Choroid plexus epithelial cell (primary cell): ENCODE results near the gene DEPDC5.

Experiments used
- DNase-seq: peaks from one replicate; pipeline ENCODE4 v3.0.0-alpha.2; 2010; ENCODE audit warnings: low read depth
- H3K4me3 ChIP-seq: 2 replicates; pipeline ENCODE4 v1.5.1; 2011; ENCODE audit warnings: low read depth, mild to moderate bottlenecking, control low read depth, low read length, moderate library complexity
- TF ChIP-seq, protein P1 (sequence below): conservative IDR thresholded peaks from 2 replicates; pipeline ENCODE4 v1.5.1; 2011; ENCODE audit warnings: low read depth, mild to moderate bottlenecking, control low read depth, inconsistent platforms, low read length, moderate library complexity

Gene DEPDC5

DNA sequence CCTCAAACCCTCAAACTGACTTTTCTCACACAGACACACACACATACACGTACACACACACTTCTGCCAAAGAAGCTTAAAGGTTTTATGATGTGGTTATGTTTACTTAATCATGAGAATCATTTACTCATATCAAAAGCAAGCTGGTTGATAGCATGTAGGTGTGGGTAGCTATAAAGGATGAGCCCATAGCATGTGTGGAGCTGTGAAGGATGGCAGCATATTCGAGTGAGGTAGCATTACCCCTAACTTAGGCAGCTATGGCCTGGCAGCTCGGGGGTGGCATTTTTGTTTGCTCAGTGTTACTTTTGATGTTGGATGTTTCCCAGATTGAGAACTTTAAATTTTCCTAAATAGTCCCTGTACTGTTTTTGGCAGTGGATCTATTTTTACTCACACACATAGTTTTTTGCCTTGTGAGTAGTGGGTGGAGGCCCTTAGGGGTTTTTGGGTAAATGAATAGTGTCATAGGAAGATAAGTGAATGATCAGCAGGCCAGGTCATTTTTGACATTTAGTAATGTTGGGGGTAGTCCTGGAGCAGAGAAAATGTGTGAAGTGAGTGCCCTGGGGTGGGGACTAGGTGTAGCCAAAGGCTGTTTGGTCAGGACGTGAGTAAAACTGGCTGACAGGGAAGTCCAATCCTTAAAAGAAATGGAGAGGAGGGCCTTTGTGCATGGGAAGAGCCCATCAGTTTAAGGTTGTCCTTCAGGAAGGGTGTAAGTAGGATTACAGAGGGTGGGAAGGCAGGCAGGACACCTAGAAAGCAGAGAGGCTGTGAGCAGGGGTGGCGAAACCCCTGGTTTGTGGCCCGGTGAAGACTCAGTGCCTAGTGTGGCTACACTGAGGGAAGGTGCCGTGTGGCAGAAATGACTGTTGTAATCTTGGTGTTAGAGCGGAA, 197.6 kb downstream of the DEPDC5 start:
- TF ChIP-seq, protein P1, sequence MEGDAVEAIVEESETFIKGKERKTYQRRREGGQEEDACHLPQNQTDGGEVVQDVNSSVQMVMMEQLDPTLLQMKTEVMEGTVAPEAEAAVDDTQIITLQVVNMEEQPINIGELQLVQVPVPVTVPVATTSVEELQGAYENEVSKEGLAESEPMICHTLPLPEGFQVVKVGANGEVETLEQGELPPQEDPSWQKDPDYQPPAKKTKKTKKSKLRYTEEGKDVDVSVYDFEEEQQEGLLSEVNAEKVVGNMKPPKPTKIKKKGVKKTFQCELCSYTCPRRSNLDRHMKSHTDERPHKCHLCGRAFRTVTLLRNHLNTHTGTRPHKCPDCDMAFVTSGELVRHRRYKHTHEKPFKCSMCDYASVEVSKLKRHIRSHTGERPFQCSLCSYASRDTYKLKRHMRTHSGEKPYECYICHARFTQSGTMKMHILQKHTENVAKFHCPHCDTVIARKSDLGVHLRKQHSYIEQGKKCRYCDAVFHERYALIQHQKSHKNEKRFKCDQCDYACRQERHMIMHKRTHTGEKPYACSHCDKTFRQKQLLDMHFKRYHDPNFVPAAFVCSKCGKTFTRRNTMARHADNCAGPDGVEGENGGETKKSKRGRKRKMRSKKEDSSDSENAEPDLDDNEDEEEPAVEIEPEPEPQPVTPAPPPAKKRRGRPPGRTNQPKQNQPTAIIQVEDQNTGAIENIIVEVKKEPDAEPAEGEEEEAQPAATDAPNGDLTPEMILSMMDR, result no peak
- DNase-seq, result no peak
- H3K4me3 ChIP-seq, result no peak overlapping the region

DNA sequence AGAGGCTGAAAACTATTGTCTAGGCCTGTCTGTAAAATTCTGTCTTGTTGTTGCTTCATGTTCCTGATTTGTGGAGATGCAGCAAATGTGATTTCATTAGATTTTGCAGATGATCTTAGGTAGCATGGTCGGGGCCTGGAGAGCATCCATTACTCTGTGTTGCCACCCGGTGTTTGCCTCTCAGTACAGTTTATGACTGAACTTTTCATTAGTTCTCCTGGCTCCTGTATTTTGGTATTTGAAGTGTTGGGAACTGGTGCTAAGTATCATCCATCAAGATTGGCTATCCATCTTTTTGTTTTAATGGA, 198.2 kb downstream of the DEPDC5 start:
- H3K4me3 ChIP-seq, result no peak overlapping the region
- TF ChIP-seq, protein P1, result peak; percentile 38
- peak; percentile 33 for DNase-seq

DNA sequence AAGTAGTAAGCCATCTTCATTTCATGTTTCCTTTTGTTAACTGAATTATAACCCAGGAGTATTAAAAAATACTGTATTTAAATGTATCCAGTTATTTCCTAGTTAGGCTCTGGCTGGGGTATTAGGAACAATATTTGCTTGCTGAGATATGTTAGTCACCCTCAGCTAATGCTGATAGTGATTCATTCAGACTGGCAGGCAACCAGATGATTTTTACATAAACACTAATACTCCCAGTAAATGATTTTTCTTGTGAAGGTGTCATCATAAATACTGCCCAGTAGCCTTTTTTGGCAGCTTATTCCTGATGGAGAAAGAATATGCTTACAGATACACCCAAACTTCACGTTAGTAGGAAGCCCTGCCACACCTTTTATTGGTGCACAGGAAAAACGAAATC, 198.7 kb downstream of the DEPDC5 start:
- H3K4me3 ChIP-seq, result no peak overlapping the region
- peak; percentile 92 for DNase-seq
- TF ChIP-seq, protein P1, result no peak

GRCh38 chr22:31953261-31953660, 199.4 kb downstream of the DEPDC5 start:
- DNase-seq, result no peak
- TF ChIP-seq, protein P1, result no peak
- no peak overlapping the region for H3K4me3 ChIP-seq

- TF ChIP-seq, protein P1, result no peak
- H3K4me3 ChIP-seq, result no peak overlapping the region
- DNase-seq, result no peak
Measured at GRCh38 chr22:31954535-31955523, 201.0 kb downstream of the DEPDC5 start.

GRCh38 chr22:31956360-31956759, 202.5 kb downstream of the DEPDC5 start:
- DNase-seq, result no peak
- H3K4me3 ChIP-seq, result no peak overlapping the region
- TF ChIP-seq, protein P1, result no peak
